ENCODE data around the gene MED28.

DNA sequence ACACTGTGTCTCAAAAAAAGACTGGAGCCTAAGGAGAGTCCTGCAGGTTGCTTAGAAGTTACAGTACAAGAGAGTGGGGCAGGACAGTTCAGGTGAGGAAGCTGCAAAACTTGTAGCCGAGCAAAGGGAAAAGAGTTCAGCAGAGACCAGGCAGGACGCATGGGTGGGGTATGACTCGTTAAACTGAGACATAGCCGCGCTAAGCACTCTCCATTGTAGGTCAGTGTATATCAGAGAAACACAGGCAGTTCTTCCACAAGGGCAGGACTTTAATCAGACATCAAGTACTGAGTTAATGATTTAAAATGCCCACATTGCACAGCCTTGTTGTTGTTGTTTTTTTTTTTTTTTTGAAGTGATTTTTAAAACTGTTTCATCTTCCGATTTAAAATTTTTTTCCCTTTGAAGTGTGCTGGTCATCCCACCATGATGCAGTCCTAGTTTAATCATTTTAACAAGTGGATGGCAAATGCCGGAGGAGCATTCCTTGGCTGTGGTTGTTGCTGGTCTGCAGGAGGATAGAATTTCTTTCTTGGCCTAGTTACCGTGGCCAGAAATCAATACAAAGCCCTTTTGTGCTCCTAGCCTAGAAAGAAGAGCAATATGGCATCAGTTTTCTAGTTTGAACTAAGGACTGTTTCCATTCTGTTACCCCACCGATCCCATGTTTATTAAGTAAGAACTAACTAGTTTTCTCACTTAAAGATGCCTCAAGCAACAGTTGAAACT is 27.2 kb upstream of the MED28 start:
- TF ChIP-seq GATA2 (IDR thresholded peaks at IDR 0.05; ENCODE audit: low read depth, low read length): no peak
- TF ChIP-seq GATA3 (IDR thresholded peaks at IDR 0.05; ENCODE audit: low read depth, low read length): no peak

Measured in SH-SY5Y (cell line).